ENCODE results near the gene GGCX.
A peak's percentile ranks its signal among the peaks of the same experiment; 100 is the strongest.
"Not testable (repeated sequence)": the region's sequence is repeated elsewhere in the genome, so short reads cannot be mapped to it uniquely, and the experiment has no call there.

The GGCX gene

DNA sequence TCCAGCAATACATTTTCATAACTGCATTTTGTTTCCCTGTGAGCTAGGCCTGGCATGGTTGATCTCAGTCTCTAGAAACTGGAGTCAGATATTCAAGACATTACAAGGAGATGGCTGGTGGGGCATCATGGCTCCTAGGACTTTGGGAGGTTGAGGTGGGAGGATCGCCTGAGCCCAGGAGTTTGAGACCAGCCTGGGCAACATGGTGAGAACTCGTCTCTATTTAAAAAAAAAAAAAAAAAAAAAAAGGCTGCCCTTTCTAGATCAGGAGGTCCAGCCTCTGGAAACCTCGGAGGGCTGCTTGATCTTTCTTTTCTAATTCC, 15.7 kb upstream of the GGCX start:
- H3K27me3 ChIP-seq (ENCODE audit: control insufficient read depth in 5 of 5, insufficient read depth in 4 of 5, low read length in 5 of 5), result no peaks in the 10 kb centered on the region
- H3K9ac ChIP-seq (ENCODE audit: low read length in 5 of 5), result peak overlapping the region in 2 of 5 donors; percentile 59 to 73
- peaks cover 0 to 4% (median 0%) of the 10 kb centered on the region in 5 donors for H3K36me3 ChIP-seq (ENCODE audit: control insufficient read depth in 5 of 5, insufficient read depth in 5 of 5, low read length in 5 of 5)
- H3K4me1 ChIP-seq (ENCODE audit: control insufficient read depth in 5 of 5, insufficient read depth in 5 of 5, low read length in 5 of 5), result peaks cover 6 to 40% (median 37%) of the 10 kb centered on the region in 5 donors
- no peaks in the 10 kb centered on the region for H3K9me3 ChIP-seq (ENCODE audit: control insufficient read depth in 5 of 5, low read length in 5 of 5)
- no peak overlapping the region for H3K27ac ChIP-seq (ENCODE audit: low read depth, low read length)
- peak overlapping the region in 4 of 5 donors; percentile 55 to 62 (median 59) for H3K4me3 ChIP-seq (ENCODE audit: low read depth in 1 of 5, low read length in 5 of 5)

GRCh38 chr2:85575739-85576138, 14.4 kb upstream of the GGCX start:
- H3K9me3 ChIP-seq (ENCODE audit: control insufficient read depth in 5 of 5, low read length in 5 of 5), result no peaks in the 10 kb centered on the region
- no peaks in the 10 kb centered on the region for H3K27me3 ChIP-seq (ENCODE audit: control insufficient read depth in 5 of 5, insufficient read depth in 4 of 5, low read length in 5 of 5)
- peaks cover 6 to 40% (median 37%) of the 10 kb centered on the region in 5 donors for H3K4me1 ChIP-seq (ENCODE audit: control insufficient read depth in 5 of 5, insufficient read depth in 5 of 5, low read length in 5 of 5)
- no peak overlapping the region for H3K27ac ChIP-seq (ENCODE audit: low read depth, low read length)
- H3K4me3 ChIP-seq (ENCODE audit: low read depth in 1 of 5, low read length in 5 of 5), result no peak overlapping the region
- H3K36me3 ChIP-seq (ENCODE audit: control insufficient read depth in 5 of 5, insufficient read depth in 5 of 5, low read length in 5 of 5), result no peaks in the 10 kb centered on the region
- no peak overlapping the region for H3K9ac ChIP-seq (ENCODE audit: low read length in 5 of 5)

DNA sequence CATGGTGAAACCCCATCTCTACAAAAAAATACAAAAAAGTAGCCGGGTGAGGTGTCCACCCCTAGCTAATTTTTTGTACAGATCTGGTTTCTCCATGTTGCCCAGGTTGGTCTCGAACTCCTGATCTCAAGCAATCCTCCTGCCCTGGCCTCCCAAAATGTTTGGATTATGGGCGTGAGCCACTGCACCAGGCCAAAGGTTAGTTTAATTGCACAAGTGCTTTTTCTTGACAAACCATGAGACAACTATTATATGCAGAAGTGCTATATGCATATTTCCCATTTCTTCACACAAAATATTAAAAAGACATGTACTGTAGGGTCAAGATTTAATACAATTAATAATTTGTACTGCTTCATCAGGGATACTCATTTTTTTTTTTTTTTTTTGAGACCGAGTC, 5.0 kb upstream of the GGCX start:
- Histone ChIP-seq H3K9me3 (ENCODE audit: control insufficient read depth in 5 of 5, low read length in 5 of 5) (no peaks in the 10 kb centered on the region), H3K27ac (ENCODE audit: low read depth, low read length) (no peak overlapping the region)

GRCh38 chr2:85564144-85564563, 2.9 kb upstream of the GGCX start:
- Histone ChIP-seq H3K27ac (ENCODE audit: low read depth, low read length) (no peak overlapping the region), H3K9me3 (ENCODE audit: control insufficient read depth in 5 of 5, low read length in 5 of 5) (no peaks in the 10 kb centered on the region), H3K36me3 (ENCODE audit: control insufficient read depth in 5 of 5, insufficient read depth in 5 of 5, low read length in 5 of 5) (no peaks in the 10 kb centered on the region), H3K9ac (ENCODE audit: low read length in 5 of 5) (no peak overlapping the region), H3K4me1 (ENCODE audit: control insufficient read depth in 5 of 5, insufficient read depth in 5 of 5, low read length in 5 of 5) (peaks cover 2 to 24% (median 21%) of the 10 kb centered on the region in 5 donors), H3K4me3 (ENCODE audit: low read depth in 1 of 5, low read length in 5 of 5) (no peak overlapping the region), H3K27me3 (ENCODE audit: control insufficient read depth in 5 of 5, insufficient read depth in 4 of 5, low read length in 5 of 5) (no peaks in the 10 kb centered on the region)

More for the DNA sequence above, 5.0 kb upstream of the GGCX start:
- no peaks in the 10 kb centered on the region for H3K36me3 ChIP-seq (ENCODE audit: control insufficient read depth in 5 of 5, insufficient read depth in 5 of 5, low read length in 5 of 5)
- no peak overlapping the region for H3K4me3 ChIP-seq (ENCODE audit: low read depth in 1 of 5, low read length in 5 of 5)
- no peak overlapping the region for H3K9ac ChIP-seq (ENCODE audit: low read length in 5 of 5)
- peaks cover 0 to 6% (median 5%) of the 10 kb centered on the region in 5 donors for H3K4me1 ChIP-seq (ENCODE audit: control insufficient read depth in 5 of 5, insufficient read depth in 5 of 5, low read length in 5 of 5)
- H3K27me3 ChIP-seq (ENCODE audit: control insufficient read depth in 5 of 5, insufficient read depth in 4 of 5, low read length in 5 of 5), result no peaks in the 10 kb centered on the region

- H3K9me3 ChIP-seq (ENCODE audit: control insufficient read depth in 5 of 5, low read length in 5 of 5), result no peaks in the 10 kb centered on the region
- peak overlapping the region; percentile 7 to 91 (median 56) for H3K9ac ChIP-seq (ENCODE audit: low read length in 5 of 5)
- H3K27me3 ChIP-seq (ENCODE audit: control insufficient read depth in 5 of 5, insufficient read depth in 4 of 5, low read length in 5 of 5), result no peaks in the 10 kb centered on the region
- peak overlapping the region; percentile 80 to 95 (median 94) for H3K4me3 ChIP-seq (ENCODE audit: low read depth in 1 of 5, low read length in 5 of 5)
- peak overlapping the region; percentile 96 for H3K27ac ChIP-seq (ENCODE audit: low read depth, low read length)
- H3K4me1 ChIP-seq (ENCODE audit: control insufficient read depth in 5 of 5, insufficient read depth in 5 of 5, low read length in 5 of 5), result peaks cover 2 to 27% (median 22%) of the 10 kb centered on the region in 5 donors
- peaks cover 0 to 25% (median 17%) of the 10 kb centered on the region in 5 donors for H3K36me3 ChIP-seq (ENCODE audit: control insufficient read depth in 5 of 5, insufficient read depth in 5 of 5, low read length in 5 of 5)
Observed at GRCh38 chr2:85560812-85561279, 447 bp downstream of the GGCX start.

DNA sequence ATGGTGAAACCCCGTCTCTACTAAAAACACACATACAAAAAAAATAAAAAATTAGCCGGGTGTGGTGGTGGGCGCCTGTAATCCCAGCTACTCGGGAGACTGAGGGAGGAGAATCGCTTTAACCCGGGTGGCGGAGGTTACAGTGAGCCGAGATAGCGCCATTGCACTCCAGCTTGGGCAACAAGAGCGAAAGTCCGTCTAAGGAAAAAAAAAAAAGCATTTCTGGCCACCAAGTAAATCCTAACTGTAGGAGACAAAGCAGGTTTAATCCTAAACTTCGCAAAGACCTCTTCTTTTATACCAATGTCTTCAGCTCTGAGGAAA, 928 bp downstream of the GGCX start:
- Histone ChIP-seq H3K9ac (ENCODE audit: low read length in 5 of 5) (peak overlapping the region in 4 of 5 donors; percentile 29 to 91 (median 74)), H3K36me3 (ENCODE audit: control insufficient read depth in 5 of 5, insufficient read depth in 5 of 5, low read length in 5 of 5) (peaks cover 4 to 28% (median 21%) of the 10 kb centered on the region in 5 donors), H3K27ac (ENCODE audit: low read depth, low read length) (peak overlapping the region; percentile 96), H3K4me1 (ENCODE audit: control insufficient read depth in 5 of 5, insufficient read depth in 5 of 5, low read length in 5 of 5) (peaks cover 2 to 27% (median 22%) of the 10 kb centered on the region in 5 donors), H3K4me3 (ENCODE audit: low read depth in 1 of 5, low read length in 5 of 5) (peak overlapping the region; percentile 80 to 95 (median 94))
- not testable (repeated sequence) for H3K9me3 ChIP-seq (ENCODE audit: control insufficient read depth in 5 of 5, low read length in 5 of 5); H3K27me3 ChIP-seq (ENCODE audit: control insufficient read depth in 5 of 5, insufficient read depth in 4 of 5, low read length in 5 of 5)

DNA sequence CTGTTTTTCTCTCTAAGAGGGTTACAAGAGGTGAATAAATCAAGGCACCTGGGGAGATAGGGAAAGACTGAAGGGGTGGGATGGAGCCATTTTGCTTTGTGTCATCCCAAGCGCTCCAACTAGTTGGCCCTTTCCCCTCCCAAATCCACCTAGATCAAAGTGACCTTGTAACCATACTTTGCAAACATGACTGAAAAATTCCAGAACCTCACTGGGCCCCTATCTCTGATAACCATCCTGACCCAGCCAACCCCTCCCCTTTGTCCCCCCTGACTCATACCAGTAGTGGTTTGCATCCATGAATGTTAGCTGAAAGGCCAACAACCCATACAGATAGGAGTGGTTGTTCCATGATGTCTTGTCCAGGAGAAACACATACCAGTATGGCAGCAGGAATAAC, 3.1 kb downstream of the GGCX start:
- Histone ChIP-seq H3K27ac (ENCODE audit: low read depth, low read length) (no peak overlapping the region), H3K36me3 (ENCODE audit: control insufficient read depth in 5 of 5, insufficient read depth in 5 of 5, low read length in 5 of 5) (peaks cover 4 to 49% (median 39%) of the 10 kb centered on the region in 5 donors), H3K4me3 (ENCODE audit: low read depth in 1 of 5, low read length in 5 of 5) (no peak overlapping the region), H3K27me3 (ENCODE audit: control insufficient read depth in 5 of 5, insufficient read depth in 4 of 5, low read length in 5 of 5) (no peaks in the 10 kb centered on the region), H3K9me3 (ENCODE audit: control insufficient read depth in 5 of 5, low read length in 5 of 5) (no peaks in the 10 kb centered on the region), H3K4me1 (ENCODE audit: control insufficient read depth in 5 of 5, insufficient read depth in 5 of 5, low read length in 5 of 5) (peaks cover 2 to 27% (median 19%) of the 10 kb centered on the region in 5 donors), H3K9ac (ENCODE audit: low read length in 5 of 5) (no peak overlapping the region)

- Histone ChIP-seq H3K4me3 (ENCODE audit: low read depth in 1 of 5, low read length in 5 of 5) (no peak overlapping the region), H3K9me3 (ENCODE audit: control insufficient read depth in 5 of 5, low read length in 5 of 5) (no peaks in the 10 kb centered on the region), H3K4me1 (ENCODE audit: control insufficient read depth in 5 of 5, insufficient read depth in 5 of 5, low read length in 5 of 5) (peaks cover 4 to 28% (median 21%) of the 10 kb centered on the region in 5 donors), H3K27ac (ENCODE audit: low read depth, low read length) (no peak overlapping the region), H3K9ac (ENCODE audit: low read length in 5 of 5) (no peak overlapping the region), H3K36me3 (ENCODE audit: control insufficient read depth in 5 of 5, insufficient read depth in 5 of 5, low read length in 5 of 5) (peaks cover 6 to 59% (median 49%) of the 10 kb centered on the region in 5 donors), H3K27me3 (ENCODE audit: control insufficient read depth in 5 of 5, insufficient read depth in 4 of 5, low read length in 5 of 5) (no peaks in the 10 kb centered on the region)
Observed at GRCh38 chr2:85557130-85557529, 4.2 kb downstream of the GGCX start.

DNA sequence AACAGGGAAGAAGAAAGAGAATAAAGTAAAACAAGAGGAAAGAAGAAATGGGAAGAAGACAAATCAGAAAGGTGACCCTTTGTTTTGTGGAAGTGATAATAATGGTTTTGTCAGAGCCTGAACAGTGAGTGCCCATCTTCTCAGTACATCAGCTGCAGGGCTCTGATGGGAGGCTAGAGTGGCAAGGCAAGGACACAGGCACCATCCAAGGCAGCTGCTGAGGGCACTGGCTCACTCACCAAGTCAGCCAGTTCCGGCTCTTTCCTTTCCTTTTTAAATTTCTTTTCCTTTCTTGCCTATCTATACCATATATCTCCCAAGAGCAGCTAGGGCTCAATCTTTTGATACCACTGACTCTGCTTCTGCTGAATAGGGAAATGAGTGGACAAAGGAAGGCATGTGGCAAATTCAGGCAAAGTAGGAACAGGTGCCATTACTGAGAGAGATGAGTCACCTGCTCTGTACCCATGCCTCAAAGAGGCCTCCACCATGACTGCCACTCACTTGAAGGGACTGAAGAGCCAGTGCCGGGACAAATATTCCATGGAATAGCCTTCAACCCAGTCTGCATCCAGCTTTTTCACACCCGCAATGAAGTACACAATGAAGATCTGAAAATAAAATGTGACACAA, 6.2 kb downstream of the GGCX start:
- Histone ChIP-seq H3K27ac (ENCODE audit: low read depth, low read length) (no peak overlapping the region), H3K4me3 (ENCODE audit: low read depth in 1 of 5, low read length in 5 of 5) (no peak overlapping the region), H3K9me3 (ENCODE audit: control insufficient read depth in 5 of 5, low read length in 5 of 5) (no peaks in the 10 kb centered on the region), H3K36me3 (ENCODE audit: control insufficient read depth in 5 of 5, insufficient read depth in 5 of 5, low read length in 5 of 5) (peaks cover 14 to 80% (median 66%) of the 10 kb centered on the region in 5 donors), H3K27me3 (ENCODE audit: control insufficient read depth in 5 of 5, insufficient read depth in 4 of 5, low read length in 5 of 5) (no peaks in the 10 kb centered on the region), H3K4me1 (ENCODE audit: control insufficient read depth in 5 of 5, insufficient read depth in 5 of 5, low read length in 5 of 5) (peaks cover 3 to 29% (median 12%) of the 10 kb centered on the region in 5 donors), H3K9ac (ENCODE audit: low read length in 5 of 5) (no peak overlapping the region)

DNA sequence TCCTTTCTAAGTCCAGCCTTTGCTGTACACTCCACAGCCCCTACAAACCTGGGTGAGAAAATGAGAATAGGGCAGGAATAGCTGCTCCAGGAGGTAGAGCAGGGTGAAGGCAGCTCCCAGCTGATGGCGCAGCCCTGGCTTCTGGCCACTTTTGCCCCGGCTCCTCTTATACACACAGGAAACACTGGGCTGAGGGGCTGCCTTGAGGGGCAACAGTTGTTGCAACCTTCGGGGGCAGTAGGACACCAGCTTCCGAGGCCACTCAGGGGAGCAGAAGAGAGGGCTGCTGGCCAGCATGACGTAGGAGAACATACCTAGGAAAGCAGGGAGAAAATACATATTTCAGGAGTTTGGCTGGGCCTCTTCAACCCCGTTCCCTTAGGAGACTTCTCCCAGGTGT, 8.1 kb downstream of the GGCX start:
- Histone ChIP-seq H3K27ac (ENCODE audit: low read depth, low read length) (no peak overlapping the region), H3K9ac (ENCODE audit: low read length in 5 of 5) (no peak overlapping the region), H3K27me3 (ENCODE audit: control insufficient read depth in 5 of 5, insufficient read depth in 4 of 5, low read length in 5 of 5) (no peaks in the 10 kb centered on the region), H3K4me3 (ENCODE audit: low read depth in 1 of 5, low read length in 5 of 5) (no peak overlapping the region), H3K36me3 (ENCODE audit: control insufficient read depth in 5 of 5, insufficient read depth in 5 of 5, low read length in 5 of 5) (peaks cover 17 to 90% (median 64%) of the 10 kb centered on the region in 5 donors), H3K4me1 (ENCODE audit: control insufficient read depth in 5 of 5, insufficient read depth in 5 of 5, low read length in 5 of 5) (peaks cover 0 to 22% (median 5%) of the 10 kb centered on the region in 5 donors), H3K9me3 (ENCODE audit: control insufficient read depth in 5 of 5, low read length in 5 of 5) (no peaks in the 10 kb centered on the region)
